GM21381 (cell line): ENCODE measurements around the gene ARSB.

Experiments used
- ATAC-seq: cut with Tn5 transposase; IDR thresholded peaks from one replicate; pipeline ENCODE4 v1.9.1; 2021; ENCODE audit warnings: mild to moderate bottlenecking, moderate library complexity; ENCODE audit not compliant: unreplicated experiment

The ARSB gene

GRCh38 chr5:78985116-78985724 is at the start of gene ARSB:
ARSB (minus strand) TSS chr5:78985310; CDS start chr5:78985248, 62 bp downstream.
- ATAC-seq = peak; percentile 40

DNA sequence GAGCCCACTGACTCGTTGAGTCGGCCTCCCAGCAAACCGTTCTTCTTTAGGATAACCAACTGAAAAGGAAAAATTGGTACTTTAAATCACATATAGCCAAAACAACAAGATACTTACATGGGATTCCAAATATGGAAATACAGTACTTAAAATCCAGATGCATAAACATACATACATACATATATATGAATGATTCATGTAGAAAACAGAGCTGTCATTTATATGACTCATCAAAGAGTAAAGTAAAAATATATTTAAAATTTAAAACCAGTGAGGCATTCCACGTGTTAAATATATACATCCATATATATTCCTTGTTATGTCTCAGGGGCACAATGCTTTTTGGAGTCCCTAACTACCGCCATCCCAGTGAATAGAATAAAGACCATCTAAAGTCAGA is 47.7 kb upstream of the ARSB start:
- no peak for ATAC-seq

DNA sequence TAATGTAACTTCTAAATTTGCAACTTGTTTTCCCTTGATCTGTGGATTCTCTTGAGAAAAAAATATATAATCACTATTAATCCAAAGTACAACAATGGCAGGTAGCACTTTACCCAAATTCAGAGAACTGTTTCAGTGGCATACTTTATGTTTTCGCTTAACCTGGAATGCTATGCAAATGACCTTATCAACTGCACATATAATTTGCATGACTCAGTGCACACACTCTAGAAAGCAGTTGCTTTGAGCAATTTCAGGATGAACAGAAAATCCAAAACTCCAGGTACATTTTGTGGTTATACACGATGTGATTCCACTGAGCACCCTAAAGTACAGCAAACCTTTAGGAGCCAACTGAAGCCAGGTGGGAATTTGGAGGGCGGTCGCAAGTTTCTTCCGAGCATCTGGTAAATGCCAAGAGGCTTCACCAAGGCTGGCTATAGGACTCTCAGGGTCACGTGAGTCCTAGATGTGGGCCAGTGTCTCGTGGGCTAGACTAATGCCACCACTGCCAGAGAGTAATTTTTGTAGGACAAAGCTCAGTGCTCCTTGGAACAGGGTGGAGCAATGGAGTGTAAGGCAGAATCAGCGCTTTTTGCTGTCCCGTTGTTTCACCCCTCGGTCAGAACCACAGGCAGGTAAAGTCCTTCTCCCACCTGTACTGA is 47.1 kb upstream of the ARSB start:
- ATAC-seq = no peak

- ATAC-seq = no peak
Observed at GRCh38 chr5:79031485-79031867, 46.4 kb upstream of the ARSB start.

- ATAC-seq = no peak
Observed at GRCh38 chr5:79030663-79031484, 45.8 kb upstream of the ARSB start.

- ATAC-seq = no peak
Observed at GRCh38 chr5:79025054-79025472, 40.0 kb upstream of the ARSB start.

DNA sequence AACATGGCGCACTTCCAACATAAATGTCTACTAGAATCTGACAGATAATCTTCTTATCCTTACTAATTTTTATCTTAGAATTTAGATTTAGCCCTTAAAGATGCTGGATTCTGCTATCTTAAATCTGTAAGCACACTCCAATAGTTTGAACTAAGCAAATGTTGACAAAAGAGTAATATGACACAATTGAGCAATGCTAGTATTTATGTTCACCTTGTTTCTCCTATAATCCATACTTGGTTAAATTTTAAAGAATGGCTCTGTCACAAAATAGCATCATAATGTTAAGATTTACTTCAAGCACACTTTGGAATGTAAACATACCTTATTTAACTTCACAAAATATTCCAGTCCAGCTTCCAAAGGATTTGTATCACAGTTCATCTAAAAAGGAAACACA is 38.8 kb upstream of the ARSB start:
- ATAC-seq = no peak

- ATAC-seq = no peak
Observed at GRCh38 chr5:79023348-79023747, 38.2 kb upstream of the ARSB start.

- ATAC-seq = no peak
Observed at GRCh38 chr5:79022771-79023170, 37.7 kb upstream of the ARSB start.

DNA sequence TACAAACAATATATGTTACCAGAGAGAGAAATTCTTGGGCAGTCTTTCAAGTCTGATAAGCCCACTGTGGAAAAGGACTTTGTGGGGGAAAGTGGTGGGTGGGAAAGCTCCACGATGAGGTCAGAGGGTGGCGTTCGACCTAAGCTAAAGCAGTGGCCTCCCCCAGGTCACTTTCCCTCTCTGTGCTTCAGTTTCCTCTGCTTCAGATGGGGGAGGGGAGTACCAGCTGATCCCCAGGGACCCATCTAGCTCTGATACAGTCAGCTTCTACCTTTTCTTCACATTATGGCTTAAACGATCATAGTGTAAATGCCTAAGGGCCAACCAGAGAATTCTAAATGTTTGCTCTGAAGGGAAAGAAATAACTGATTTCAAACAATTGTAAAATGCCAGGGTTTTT is 36.6 kb upstream of the ARSB start:
- ATAC-seq = no peak

- no peak for ATAC-seq
Observed at GRCh38 chr5:79020861-79021561, 35.9 kb upstream of the ARSB start.

- no peak for ATAC-seq
Observed at GRCh38 chr5:79014631-79015030, 29.5 kb upstream of the ARSB start.

DNA sequence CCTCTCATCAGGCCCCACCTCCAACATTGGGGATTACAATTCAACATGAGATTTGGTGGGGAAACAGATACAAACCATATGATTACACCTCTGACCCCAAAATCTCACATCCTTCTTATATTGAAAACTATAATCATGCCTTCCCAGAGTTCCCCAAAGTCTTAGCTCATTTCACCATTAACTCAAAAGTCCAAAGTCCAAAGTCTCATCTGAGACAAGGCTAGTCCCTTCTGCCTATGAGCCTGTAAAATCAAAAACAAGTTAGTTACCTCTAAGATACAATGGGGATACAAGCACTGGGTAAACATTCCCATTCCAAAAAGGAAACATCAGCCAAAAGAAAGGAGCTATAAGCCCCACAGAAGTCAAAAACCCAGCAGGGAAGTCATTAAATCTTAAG is 26.8 kb upstream of the ARSB start:
- no peak for ATAC-seq

GRCh38 chr5:79011219-79011836 is 26.2 kb upstream of the ARSB start:
- ATAC-seq = no peak

GRCh38 chr5:79008362-79008761 is 23.3 kb upstream of the ARSB start:
- no peak for ATAC-seq

- no peak for ATAC-seq
Observed at GRCh38 chr5:79007872-79008271, 22.8 kb upstream of the ARSB start.

DNA sequence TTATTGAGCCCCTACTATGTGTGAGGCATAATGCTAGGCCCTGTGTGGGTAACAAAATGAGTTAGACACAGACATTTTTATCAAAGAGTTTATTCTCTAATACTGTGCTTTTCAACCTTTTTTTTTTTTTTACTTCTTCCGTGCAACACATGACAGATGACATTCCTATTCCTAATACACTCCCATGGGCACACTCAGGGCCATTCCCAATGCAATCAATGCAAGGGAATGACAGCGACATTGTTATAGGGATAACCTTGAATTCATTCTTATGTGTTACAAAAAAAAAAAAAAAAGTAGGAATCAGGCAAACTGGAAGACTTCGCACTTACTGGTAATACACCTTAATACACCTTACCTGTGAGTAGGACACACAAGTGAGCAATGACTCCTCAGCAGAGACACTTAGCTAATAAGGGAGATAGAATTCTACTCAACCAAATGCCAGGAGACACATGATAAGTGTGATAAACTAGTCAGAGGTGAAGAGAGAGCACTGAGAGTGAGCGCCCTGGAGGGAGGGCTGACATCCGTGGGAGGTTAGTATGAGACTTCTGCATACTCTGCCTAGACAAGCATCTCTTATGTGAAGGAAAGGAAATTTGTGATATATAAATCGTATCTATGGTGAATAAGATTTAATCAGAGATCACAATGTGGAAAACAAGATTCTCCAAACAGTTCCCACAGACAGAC is 21.0 kb upstream of the ARSB start:
- ATAC-seq = no peak

DNA sequence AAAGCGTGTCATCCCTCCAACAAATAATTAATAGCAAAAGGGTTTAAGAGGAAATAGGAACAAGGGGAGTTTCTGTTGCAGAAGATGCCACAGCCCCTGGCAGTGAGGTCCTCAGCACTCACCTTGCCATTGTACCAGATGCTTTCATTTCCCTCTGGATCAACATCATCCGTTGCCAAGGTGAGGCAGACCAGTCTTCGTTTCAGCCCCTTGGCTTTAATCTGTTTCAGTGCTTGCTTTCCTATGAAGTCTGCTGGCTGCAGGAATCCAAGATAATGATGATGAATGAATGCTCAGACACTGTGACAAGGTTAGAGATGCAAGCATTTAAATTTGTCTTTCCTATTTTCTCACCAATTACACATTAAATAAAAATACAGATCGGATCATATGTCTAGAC is 20.0 kb upstream of the ARSB start:
- no peak for ATAC-seq

- no peak for ATAC-seq
Observed at GRCh38 chr5:79002374-79002773, 17.3 kb upstream of the ARSB start.

- ATAC-seq = no peak
Observed at GRCh38 chr5:79001471-79001870, 16.4 kb upstream of the ARSB start.
